DMS53 treated with DMSO at 0.1 percent for 48 hours (cell line): Measurements from ENCODE around the gene CAND1.
"Not testable (repeated sequence)": the region's sequence is repeated elsewhere in the genome, so short reads cannot be mapped to it uniquely, and the experiment has no call there.

Experiments used
- DNase-seq: peaks from one replicate; lab custom pipeline; 2025; ENCODE audit not compliant: unreplicated experiment; lab: John Stamatoyannopoulos, UW

CAND1 gene

DNA sequence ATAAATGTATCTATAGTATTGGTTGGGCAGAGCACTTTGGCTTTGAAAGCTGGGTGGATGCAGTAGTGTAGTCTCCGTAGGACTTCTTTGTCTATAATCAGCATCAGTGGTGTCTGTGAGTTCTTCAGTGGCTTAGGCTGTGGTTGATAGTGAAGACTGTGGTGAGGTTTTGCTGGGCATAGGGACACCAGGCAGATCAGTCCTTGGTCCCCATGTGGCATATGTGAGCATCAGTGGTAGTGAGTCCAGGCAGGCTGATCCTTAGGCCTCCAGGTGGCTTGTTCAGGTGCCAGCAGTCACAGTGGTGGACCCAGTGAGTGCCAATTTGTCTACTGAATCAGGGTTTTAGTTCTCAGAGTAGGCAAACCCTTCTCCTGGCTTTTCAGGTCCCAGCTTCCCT is 70.4 kb downstream of the CAND1 start:
- DNase-seq = no peak

DNA sequence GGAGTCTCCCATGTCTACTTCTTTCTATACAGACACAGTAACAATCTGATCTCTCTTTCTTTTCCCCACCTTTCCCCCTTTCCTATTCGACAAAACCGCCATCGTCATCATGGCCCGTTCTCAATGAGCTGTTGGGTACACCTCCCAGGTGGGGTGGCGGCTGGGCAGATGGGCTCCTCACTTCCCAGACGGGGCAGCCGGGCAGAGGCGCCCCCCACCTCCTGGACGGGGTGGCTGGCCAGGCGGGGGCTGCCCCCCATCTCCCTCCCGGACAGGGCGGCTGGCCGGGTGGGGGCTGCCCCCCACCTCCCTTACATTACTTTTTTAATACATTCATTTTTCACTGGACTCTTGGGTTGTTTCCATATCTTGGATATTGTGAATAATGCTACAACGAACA is 71.9 kb downstream of the CAND1 start:
- DNase-seq = not testable (repeated sequence)

DNA sequence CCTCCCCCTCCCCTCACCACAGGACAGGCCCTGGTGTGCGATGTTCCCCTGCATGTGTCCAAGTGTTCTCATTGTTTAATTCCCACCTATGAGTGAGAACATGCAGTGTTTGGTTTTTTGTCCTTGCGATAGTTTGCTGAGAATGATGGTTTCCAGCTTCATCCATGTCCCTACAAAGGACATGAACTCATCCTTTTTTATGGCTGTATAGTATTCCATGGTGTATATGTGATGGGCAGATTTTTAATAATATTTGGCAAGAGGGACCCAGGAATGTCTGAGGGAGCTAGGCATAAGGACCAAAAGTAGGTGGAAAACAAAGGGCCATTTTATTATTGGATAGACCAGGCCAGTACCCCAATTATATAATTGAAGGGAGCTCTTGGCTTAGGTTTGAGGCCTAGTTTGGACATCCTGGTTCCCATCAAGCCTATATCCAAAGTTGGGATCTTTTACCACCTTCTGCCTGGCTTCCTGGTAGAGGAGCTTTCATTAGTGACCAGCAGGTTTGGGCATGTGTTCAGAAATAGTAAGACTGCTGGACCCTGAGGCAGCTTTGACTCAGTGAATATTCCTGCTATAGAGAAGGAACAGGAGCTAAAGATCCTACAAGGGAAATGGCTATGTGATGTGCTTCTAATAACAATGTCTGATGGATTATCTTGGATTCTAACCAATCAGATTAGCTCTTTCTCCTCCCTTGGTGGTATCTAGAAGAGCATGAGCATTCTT is 76.0 kb downstream of the CAND1 start:
- no peak for DNase-seq

DNA sequence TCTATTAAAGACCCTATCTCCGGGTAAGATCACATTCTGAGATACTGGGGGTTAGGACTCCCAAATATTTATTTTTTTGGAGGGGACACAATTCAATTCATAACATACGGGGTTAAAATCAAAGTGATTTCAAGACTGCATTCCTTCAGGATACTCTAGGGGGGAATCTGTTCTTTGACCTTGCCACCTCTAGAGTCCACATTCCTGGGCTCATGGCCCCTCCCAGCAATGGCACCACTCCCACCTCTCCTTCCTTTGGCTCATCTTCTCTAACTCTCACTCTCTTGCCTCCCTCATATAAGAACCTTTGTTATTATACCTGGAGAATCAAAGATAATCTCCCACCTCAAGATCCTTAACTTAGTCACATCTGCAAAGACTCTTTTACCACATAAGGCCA is 79.5 kb downstream of the CAND1 start:
- no peak for DNase-seq

DNA sequence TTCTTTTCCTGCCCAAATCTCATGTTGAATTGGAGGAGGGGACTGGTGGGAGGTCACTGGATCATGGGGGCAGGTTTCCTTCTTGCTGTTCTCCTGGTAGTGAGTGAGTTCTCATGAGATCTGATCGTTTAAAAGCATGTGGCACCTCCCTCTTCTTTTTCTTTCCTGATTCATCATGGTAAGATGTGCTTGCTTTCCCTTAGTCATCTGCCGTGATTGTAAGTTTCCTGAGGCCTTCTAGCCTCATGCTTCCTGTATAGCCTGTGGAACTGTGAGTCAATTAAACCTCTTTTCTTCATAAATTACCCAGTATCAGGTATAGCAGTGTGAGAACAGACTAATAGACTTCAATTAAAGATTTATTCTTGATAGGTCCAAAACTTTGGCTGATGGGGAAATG is 83.5 kb downstream of the CAND1 start:
- DNase-seq = no peak

DNA sequence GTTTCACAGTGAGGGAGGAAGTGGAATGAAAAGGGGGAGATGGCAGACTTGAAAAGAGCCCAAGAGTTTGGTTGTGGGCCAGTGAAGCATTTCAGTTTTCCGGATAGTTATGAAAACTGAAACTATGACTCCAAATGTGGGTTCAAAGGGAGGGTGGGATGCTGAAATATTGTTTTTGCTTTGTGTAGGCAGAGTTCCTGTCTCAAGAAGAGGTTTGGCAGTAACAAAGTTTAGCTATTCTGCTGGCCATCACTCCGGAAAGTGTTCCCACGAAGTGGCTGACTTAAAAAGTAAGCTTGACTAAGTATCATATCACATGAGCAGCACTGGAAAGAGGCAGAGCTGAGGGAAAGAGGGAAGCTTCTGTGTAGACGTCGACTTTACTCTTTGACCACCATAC is 85.2 kb downstream of the CAND1 start:
- DNase-seq = no peak

DNA sequence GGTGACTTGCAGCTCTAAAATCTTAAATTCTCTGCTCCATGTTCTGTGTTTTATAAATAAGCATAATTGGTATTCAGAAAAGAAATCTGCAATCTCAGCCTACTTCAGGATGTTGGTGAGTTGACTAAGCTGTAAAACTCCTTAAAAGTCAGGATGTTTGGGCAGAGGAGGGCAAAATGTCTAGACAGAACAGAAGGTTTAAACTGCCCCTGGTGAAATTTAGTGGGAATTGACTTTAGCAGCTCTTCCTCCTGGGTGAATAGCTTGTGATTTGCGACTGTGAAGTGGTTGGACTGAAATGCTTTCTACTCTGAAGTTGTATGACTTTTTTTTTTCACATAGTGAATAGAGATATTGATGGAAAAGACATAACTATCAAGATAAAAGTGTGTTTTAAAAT is 85.8 kb downstream of the CAND1 start:
- no peak for DNase-seq

DNA sequence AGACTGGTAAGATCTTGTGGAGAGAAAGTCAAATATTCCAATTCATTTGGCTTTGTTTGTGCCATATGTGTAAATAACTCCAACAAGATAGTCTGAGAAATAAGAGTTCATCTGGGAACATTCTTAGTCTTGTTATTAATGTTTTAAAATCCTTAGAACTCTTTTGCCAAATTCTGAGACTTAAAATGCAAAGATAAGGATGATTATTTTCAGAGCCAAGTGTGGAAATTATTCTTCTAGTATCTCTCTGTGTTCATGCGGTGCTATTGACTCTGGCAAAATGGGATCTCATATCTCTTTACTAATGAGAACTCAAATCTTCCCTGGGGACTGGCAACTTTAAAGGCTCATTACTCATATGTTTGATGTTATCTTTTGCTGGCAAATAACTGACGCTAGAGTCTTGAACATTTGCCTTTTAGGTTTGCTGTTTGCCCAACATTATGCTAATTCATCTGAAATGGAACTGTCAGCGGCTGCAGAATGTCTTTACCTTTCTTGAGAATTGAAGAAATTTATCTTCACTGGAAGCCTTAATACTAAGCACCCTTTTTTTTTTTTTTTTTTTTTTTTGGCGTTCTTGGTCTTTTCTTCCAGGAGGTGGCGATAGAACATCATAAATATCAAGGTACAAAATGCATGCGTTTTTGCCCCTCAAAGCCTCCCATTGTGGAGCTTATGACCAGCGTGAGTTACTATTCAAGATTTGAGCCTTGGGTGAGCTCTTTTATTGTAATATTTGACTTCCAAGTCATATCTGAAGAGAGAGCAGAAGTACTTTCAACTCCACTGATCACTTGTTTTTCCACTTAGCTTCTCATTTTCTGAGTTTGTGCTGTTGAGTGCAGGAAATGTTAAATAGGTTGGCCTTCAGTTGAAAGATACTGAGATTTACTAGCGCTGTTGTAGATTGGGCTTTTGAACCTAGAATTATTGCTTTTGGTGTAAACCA is 86.5 kb downstream of the CAND1 start:
- DNase-seq = peak; percentile 44

DNA sequence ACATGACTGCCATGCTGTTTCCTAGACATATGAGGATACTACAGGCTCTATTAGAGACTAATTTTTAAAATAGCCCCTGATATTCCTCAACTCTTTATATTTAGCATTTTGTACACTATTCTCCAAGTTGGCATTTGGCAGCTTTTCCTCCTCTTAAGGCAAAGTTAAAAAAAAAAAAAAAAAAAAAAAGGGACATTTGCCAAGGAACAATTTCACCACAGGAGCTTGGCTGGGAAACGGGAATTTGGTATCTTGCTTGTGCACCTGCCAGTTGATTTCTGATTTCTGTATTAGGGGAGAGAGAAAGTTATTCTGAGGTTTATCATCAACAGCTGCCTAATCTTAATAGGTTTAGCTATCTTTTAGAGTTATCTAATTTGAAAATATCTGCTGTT is 87.2 kb downstream of the CAND1 start:
- DNase-seq = no peak

DNA sequence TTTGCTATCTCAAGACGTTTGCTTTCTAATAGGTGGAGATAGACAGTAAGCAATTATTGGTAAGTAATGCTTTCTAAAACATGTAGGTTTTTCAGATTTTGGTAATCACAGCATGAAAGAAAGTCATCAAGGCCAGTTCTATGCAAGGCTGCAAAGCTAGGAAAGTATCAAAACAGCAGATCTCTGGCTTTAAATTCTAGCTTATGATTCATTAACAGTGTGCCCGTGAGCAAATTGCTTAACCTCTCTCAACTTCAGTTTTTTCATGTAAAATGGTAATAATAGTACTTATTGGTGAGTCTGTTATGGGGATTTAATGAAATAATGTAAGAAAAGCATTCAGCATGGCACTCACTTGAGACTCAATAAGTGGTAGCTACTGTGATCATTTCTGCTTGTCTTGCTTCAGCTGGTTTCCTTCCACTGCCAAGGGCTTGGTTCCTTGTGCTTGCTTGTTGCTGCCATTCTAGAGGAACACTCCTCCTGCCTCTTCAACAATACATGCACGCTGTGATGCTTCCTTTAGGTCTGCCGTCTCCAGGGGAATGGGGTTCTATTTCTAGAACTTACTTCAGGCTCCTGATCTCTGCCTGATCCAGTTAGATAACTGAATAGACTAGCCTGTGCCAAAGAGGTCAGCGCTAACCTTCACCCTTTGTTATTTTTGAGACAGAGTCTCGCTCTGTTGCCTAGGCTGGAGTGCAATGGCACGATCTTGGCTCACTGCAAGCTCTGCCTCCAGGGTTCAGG is 88.4 kb downstream of the CAND1 start:
- no peak for DNase-seq

DNA sequence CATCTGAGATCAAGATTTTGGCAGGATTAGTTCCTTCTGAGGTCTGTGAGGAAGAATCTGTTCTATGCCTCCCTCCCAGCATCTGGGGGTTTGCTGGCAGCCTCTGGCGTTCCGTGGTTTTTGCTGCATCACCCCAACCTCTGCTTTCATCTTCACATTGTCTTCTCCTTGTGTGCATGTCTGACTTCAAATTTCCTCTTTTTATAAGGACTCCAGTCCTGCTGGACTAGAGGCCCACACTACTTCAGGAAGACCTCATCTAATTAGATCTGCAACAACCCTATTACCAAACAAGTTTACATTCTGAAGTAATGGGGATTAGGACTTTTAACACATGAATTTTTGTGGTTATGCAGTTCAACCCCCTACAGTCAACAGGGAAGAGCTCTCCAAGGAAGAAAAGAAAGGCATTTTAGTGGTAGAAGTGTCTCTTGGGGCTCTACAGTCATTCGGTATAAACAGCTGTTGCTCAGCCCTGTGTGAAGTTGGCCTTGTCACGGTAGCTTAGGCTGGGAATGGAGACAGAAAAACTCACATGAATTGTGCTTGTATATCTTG is 89.7 kb downstream of the CAND1 start:
- DNase-seq = no peak

DNA sequence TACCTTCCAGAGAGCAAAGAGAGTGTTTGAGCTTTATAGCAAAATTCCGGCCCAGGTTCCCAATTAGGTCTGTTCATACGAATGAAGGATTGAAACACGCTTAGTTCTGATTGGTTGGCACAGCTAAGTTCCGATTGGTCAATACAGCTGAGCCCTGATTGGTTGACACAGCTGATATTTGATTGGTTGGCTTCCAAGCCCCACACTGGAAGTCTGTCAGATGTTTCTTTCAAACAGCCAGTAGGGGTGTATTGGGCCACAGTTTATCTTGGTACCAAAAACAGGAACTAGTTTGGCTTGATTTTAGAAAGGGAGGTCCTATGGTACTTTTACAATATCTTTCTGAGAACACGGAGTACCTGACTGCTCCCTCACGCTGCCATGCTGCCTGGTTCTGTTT is 93.4 kb downstream of the CAND1 start:
- no peak for DNase-seq

DNA sequence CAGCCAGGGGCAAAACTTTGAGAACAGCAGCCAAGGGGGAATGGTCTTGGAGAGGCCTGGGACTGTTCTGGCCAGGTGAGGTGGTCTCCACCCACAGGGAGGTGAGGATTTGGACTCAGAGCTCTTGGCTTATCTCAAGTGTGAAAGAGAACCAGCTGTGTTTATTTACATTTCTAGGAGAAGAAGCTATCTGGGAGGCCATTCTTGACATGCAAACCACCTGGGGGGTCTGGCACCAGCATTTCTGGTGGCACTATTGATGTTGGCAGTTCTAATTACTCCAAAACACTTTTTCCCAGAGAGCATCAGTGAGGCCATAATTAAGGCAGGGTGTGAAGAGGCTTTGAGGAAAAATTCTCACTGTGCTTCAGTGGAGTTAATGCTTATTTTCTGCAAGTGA is 95.1 kb downstream of the CAND1 start:
- DNase-seq = no peak

DNA sequence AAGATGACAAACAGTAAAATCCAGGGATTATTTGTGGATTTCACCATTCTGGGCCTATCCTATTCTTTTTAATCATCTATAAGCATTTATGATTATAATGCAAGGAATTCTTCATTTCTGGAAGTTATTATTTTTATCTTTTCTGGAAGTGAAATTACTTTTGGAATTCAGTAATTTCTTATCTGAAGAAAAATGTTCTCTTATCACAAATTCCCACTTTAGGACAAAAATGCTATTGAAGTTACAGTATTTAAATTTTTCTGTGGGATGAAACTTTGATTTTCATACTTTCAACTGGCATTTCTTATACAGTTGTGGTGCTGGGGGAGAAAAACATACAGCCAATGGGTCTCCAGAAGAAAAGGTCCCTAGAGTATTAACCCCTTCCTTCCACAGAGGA is 96.0 kb downstream of the CAND1 start:
- DNase-seq = no peak

DNA sequence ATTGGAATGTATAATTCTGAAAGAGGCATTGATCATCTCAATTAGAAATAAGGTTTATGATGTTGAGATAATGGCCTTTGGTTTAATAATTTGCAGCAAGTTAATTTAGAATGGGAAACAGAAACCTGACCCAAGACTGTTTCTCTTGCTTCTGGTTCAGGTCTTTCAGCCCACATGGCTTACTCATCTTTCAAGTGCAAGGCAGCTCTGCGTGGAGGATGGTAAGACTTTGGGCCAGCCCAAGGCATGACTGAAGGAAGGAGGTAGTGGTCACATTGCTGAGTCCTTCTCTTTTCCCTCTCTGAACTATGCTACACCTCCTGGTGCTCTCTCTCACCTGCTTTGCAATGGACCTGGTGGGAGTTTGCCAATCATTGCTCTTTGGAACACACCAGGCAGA is 98.7 kb downstream of the CAND1 start:
- no peak for DNase-seq
